ENCODE data around the gene TMEM63A. TPM values are rescaled to one million over a fixed set of nuclear protein-coding genes. Genes with fewer than 3 reads are reported as not detected.

TMEM63A gene
- total RNA-seq, 5 donors from 2014 or later (not counting 1 experiment from before 2014, with no cell fraction given), result 332 to 473 (median 390) TPM

- Histone ChIP-seq H3K9me3 (no peaks in the 10 kb centered on the region), H3K4me1 (ENCODE audit: control insufficient read depth in 1 of 2, extremely low read depth in 1 of 2, insufficient read depth in 2 of 2, low read length in 2 of 2) (peaks cover 4 to 56% of the 10 kb centered on the region in 2 experiments), H3K27ac (ENCODE audit: low read length) (no peak overlapping the region), H3K4me3 (ENCODE audit: control insufficient read depth in 1 of 2, extremely low read depth in 1 of 2, low read length in 1 of 2) (no peak overlapping the region), H3K36me3 (ENCODE audit: control insufficient read depth in 2 of 2, extremely low read depth in 1 of 2, insufficient read depth in 1 of 2, low read length in 1 of 2) (peaks cover 9 to 24% of the 10 kb centered on the region in 2 donors), H3K27me3 (replicated peaks in 1 of 2; ENCODE audit: control insufficient read depth in 2 of 2, extremely low read depth in 1 of 2, insufficient read depth in 2 of 2, low read length in 1 of 2) (no peaks in the 10 kb centered on the region)
- Mint-ChIP-seq H3K4me3 (no peak overlapping the region), H3K27me3 (no peaks in the 10 kb centered on the region), H3K27ac (peak overlapping the region; percentile 69 to 75), H3K9me3 (no peaks in the 10 kb centered on the region), H3K4me1 (peaks cover 48 to 54% (median 49%) of the 10 kb centered on the region in 3 donors), H3K36me3 (peaks cover 11% of the 10 kb centered on the region)
- CTCF ChIA-PET, result no interaction called here
- ATAC-seq (replicated peaks in 1 of 4) (no peak), DNase-seq (no peak)
- POLR2A ChIA-PET, result interaction anchor here in 1 of 2 donors (0.5 kb wide), 1 partner anchor 73 kb away, joined by 8 read pairs; no protein-coding TSS in a partner anchor
- WGBS (ENCODE audit: insufficient coverage), result 83% methylated on average over 3 of the region's 6 CpGs
Measured at GRCh38 chr1:225843426-225843795, 38.8 kb downstream of the TMEM63A start.

GRCh38 chr1:225842788-225843425 lies 39.3 kb downstream of the TMEM63A start:
- peaks cover 8% of the 10 kb centered on the region for H3K36me3 Mint-ChIP-seq
- H3K27me3 Mint-ChIP-seq, result no peaks in the 10 kb centered on the region
- no peaks in the 10 kb centered on the region for H3K9me3 ChIP-seq
- H3K9me3 Mint-ChIP-seq, result no peaks in the 10 kb centered on the region
- ChIA-PET CTCF (interaction anchor here (0.6 to 0.7 kb wide), 2 partner anchors 471 to 1427 kb away, joined by 3 read pairs; no protein-coding TSS in a partner anchor), POLR2A (no interaction called here)
- DNase-seq (no peak), ATAC-seq (replicated peaks in 1 of 4) (no peak)
- H3K4me3 Mint-ChIP-seq, result no peak overlapping the region
- 98% methylated on average over 5 of the region's 6 CpGs for WGBS (ENCODE audit: insufficient coverage)
- no peaks in the 10 kb centered on the region for H3K27me3 ChIP-seq (replicated peaks in 1 of 2; ENCODE audit: control insufficient read depth in 2 of 2, extremely low read depth in 1 of 2, insufficient read depth in 2 of 2, low read length in 1 of 2)
- peak overlapping the region; percentile 15 for H3K27ac ChIP-seq (ENCODE audit: low read length)
- peaks cover 43 to 54% (median 47%) of the 10 kb centered on the region in 3 donors for H3K4me1 Mint-ChIP-seq
- no peak overlapping the region for H3K4me3 ChIP-seq (ENCODE audit: control insufficient read depth in 1 of 2, extremely low read depth in 1 of 2, low read length in 1 of 2)
- H3K36me3 ChIP-seq (ENCODE audit: control insufficient read depth in 2 of 2, extremely low read depth in 1 of 2, insufficient read depth in 1 of 2, low read length in 1 of 2), result peaks cover 9 to 19% of the 10 kb centered on the region in 2 donors
- H3K4me1 ChIP-seq (ENCODE audit: control insufficient read depth in 1 of 2, extremely low read depth in 1 of 2, insufficient read depth in 2 of 2, low read length in 2 of 2), result peaks cover 0 to 53% of the 10 kb centered on the region in 2 experiments
- peak overlapping the region; percentile 75 to 80 for H3K27ac Mint-ChIP-seq

GRCh38 chr1:225842074-225842473 lies 40.1 kb downstream of the TMEM63A start:
- POLR2A ChIA-PET, result interaction anchor here in 1 of 2 donors (0.7 kb wide), 1 partner anchor 9 kb away, joined by 6 read pairs; no protein-coding TSS in a partner anchor
- CTCF ChIA-PET, result interaction anchor here (0.6 to 0.7 kb wide), 3 partner anchors 146 to 1426 kb away, joined by 3 to 4 read pairs (median 3); no protein-coding TSS in a partner anchor
- H3K36me3 ChIP-seq (ENCODE audit: control insufficient read depth in 2 of 2, extremely low read depth in 1 of 2, insufficient read depth in 1 of 2, low read length in 1 of 2), result peaks cover 8 to 13% of the 10 kb centered on the region in 2 donors
- WGBS (ENCODE audit: insufficient coverage), result 61% methylated on average over 10 of the region's 12 CpGs
- H3K36me3 Mint-ChIP-seq, result peaks cover 8% of the 10 kb centered on the region
- DNase-seq, result peak in 6 of 35 experiments; percentile 7 to 37 (median 18)
- H3K4me1 ChIP-seq (ENCODE audit: control insufficient read depth in 1 of 2, extremely low read depth in 1 of 2, insufficient read depth in 2 of 2, low read length in 2 of 2), result peaks cover 0 to 45% of the 10 kb centered on the region in 2 experiments
- H3K27me3 Mint-ChIP-seq, result no peaks in the 10 kb centered on the region
- peak overlapping the region; percentile 15 for H3K27ac ChIP-seq (ENCODE audit: low read length)
- H3K4me3 ChIP-seq (ENCODE audit: control insufficient read depth in 1 of 2, extremely low read depth in 1 of 2, low read length in 1 of 2), result no peak overlapping the region
- no peak overlapping the region for H3K4me3 Mint-ChIP-seq
- ATAC-seq (replicated peaks in 1 of 4), result peak; percentile 36 to 60 (median 50)
- H3K27ac Mint-ChIP-seq, result peak overlapping the region; percentile 75 to 80
- no peaks in the 10 kb centered on the region for H3K27me3 ChIP-seq (replicated peaks in 1 of 2; ENCODE audit: control insufficient read depth in 2 of 2, extremely low read depth in 1 of 2, insufficient read depth in 2 of 2, low read length in 1 of 2)
- no peaks in the 10 kb centered on the region for H3K9me3 Mint-ChIP-seq
- no peaks in the 10 kb centered on the region for H3K9me3 ChIP-seq
- peaks cover 35 to 50% (median 40%) of the 10 kb centered on the region in 3 donors for H3K4me1 Mint-ChIP-seq

GRCh38 chr1:225840713-225841112 lies 41.5 kb downstream of the TMEM63A start:
- H3K36me3 Mint-ChIP-seq, result no peaks in the 10 kb centered on the region
- no peak overlapping the region for H3K4me3 Mint-ChIP-seq
- ATAC-seq (replicated peaks in 1 of 4) (no peak), DNase-seq (no peak)
- H3K4me1 Mint-ChIP-seq, result peaks cover 32 to 38% (median 34%) of the 10 kb centered on the region in 3 donors
- H3K27ac ChIP-seq (ENCODE audit: low read length), result no peak overlapping the region
- H3K36me3 ChIP-seq (ENCODE audit: control insufficient read depth in 2 of 2, extremely low read depth in 1 of 2, insufficient read depth in 1 of 2, low read length in 1 of 2), result no peaks in the 10 kb centered on the region
- ChIA-PET POLR2A (interaction anchor here (0.5 to 0.7 kb wide), 2 partner anchors 113 to 277 kb away, joined by 4 to 5 read pairs; no protein-coding TSS in a partner anchor), CTCF (no interaction called here)
- no peak overlapping the region for H3K4me3 ChIP-seq (ENCODE audit: control insufficient read depth in 1 of 2, extremely low read depth in 1 of 2, low read length in 1 of 2)
- no peaks in the 10 kb centered on the region for H3K27me3 Mint-ChIP-seq
- no peaks in the 10 kb centered on the region for H3K9me3 Mint-ChIP-seq
- no peaks in the 10 kb centered on the region for H3K9me3 ChIP-seq
- H3K27ac Mint-ChIP-seq, result peak overlapping the region; percentile 16 to 81
- no peaks in the 10 kb centered on the region for H3K27me3 ChIP-seq (replicated peaks in 1 of 2; ENCODE audit: control insufficient read depth in 2 of 2, extremely low read depth in 1 of 2, insufficient read depth in 2 of 2, low read length in 1 of 2)
- peaks cover 0 to 34% of the 10 kb centered on the region in 2 experiments for H3K4me1 ChIP-seq (ENCODE audit: control insufficient read depth in 1 of 2, extremely low read depth in 1 of 2, insufficient read depth in 2 of 2, low read length in 2 of 2)
- WGBS (ENCODE audit: insufficient coverage), result 100% methylated on average over 2 of the region's 4 CpGs

GRCh38 chr1:225840223-225840610 lies 42.0 kb downstream of the TMEM63A start:
- Mint-ChIP-seq H3K27me3 (no peaks in the 10 kb centered on the region), H3K27ac (peak overlapping the region; percentile 23 to 81), H3K4me1 (peaks cover 32 to 38% (median 34%) of the 10 kb centered on the region in 3 donors), H3K4me3 (no peak overlapping the region), H3K9me3 (no peaks in the 10 kb centered on the region), H3K36me3 (no peaks in the 10 kb centered on the region)
- Histone ChIP-seq H3K27me3 (replicated peaks in 1 of 2; ENCODE audit: control insufficient read depth in 2 of 2, extremely low read depth in 1 of 2, insufficient read depth in 2 of 2, low read length in 1 of 2) (no peaks in the 10 kb centered on the region), H3K36me3 (ENCODE audit: control insufficient read depth in 2 of 2, extremely low read depth in 1 of 2, insufficient read depth in 1 of 2, low read length in 1 of 2) (no peaks in the 10 kb centered on the region), H3K9me3 (no peaks in the 10 kb centered on the region), H3K4me3 (ENCODE audit: control insufficient read depth in 1 of 2, extremely low read depth in 1 of 2, low read length in 1 of 2) (no peak overlapping the region), H3K4me1 (ENCODE audit: control insufficient read depth in 1 of 2, extremely low read depth in 1 of 2, insufficient read depth in 2 of 2, low read length in 2 of 2) (peaks cover 0 to 34% of the 10 kb centered on the region in 2 experiments), H3K27ac (ENCODE audit: low read length) (no peak overlapping the region)
- ChIA-PET CTCF (no interaction called here), POLR2A (interaction anchor here (0.5 to 0.6 kb wide), 2 partner anchors 113 to 280 kb away, joined by 3 to 5 read pairs; no protein-coding TSS in a partner anchor)
- no peak for ATAC-seq (replicated peaks in 1 of 4)
- WGBS (ENCODE audit: insufficient coverage), result no CpG with 5 or more reads among the region's 1 CpG
- DNase-seq, result no peak

GRCh38 chr1:225838793-225839192 lies 43.4 kb downstream of the TMEM63A start:
- Mint-ChIP-seq H3K36me3 (no peaks in the 10 kb centered on the region), H3K4me3 (no peak overlapping the region), H3K4me1 (peaks cover 32 to 38% (median 34%) of the 10 kb centered on the region in 3 donors), H3K27me3 (no peaks in the 10 kb centered on the region), H3K9me3 (no peaks in the 10 kb centered on the region), H3K27ac (no peak overlapping the region)
- CTCF ChIA-PET, result no interaction called here
- 96% methylated on average over 10 of the region's 14 CpGs for whole genome bisulfite sequencing (ENCODE audit: insufficient coverage)
- POLR2A ChIA-PET, result interaction anchor here in 1 of 2 donors (0.5 kb wide), 1 partner anchor 189 kb away, joined by 3 read pairs; no protein-coding TSS in a partner anchor
- H3K27me3 ChIP-seq (replicated peaks in 1 of 2; ENCODE audit: control insufficient read depth in 2 of 2, extremely low read depth in 1 of 2, insufficient read depth in 2 of 2, low read length in 1 of 2), result no peaks in the 10 kb centered on the region
- H3K36me3 ChIP-seq (ENCODE audit: control insufficient read depth in 2 of 2, extremely low read depth in 1 of 2, insufficient read depth in 1 of 2, low read length in 1 of 2), result no peaks in the 10 kb centered on the region
- DNase-seq (no peak), ATAC-seq (replicated peaks in 1 of 4) (no peak)
- no peak overlapping the region for H3K4me3 ChIP-seq (ENCODE audit: control insufficient read depth in 1 of 2, extremely low read depth in 1 of 2, low read length in 1 of 2)
- H3K9me3 ChIP-seq, result no peaks in the 10 kb centered on the region
- H3K27ac ChIP-seq (ENCODE audit: low read length), result no peak overlapping the region
- peaks cover 0 to 34% of the 10 kb centered on the region in 2 experiments for H3K4me1 ChIP-seq (ENCODE audit: control insufficient read depth in 1 of 2, extremely low read depth in 1 of 2, insufficient read depth in 2 of 2, low read length in 2 of 2)
